H9 (cell line): Measurements from ENCODE around the gene ZNF521. TPM values are rescaled to one million over a fixed set of nuclear protein-coding genes. Genes with fewer than 3 reads are reported as not detected.

Experiments
- DNase-seq: peaks from one replicate; pipeline ENCODE4 v3.0.0-alpha.2; 2017
- H2AFZ ChIP-seq: one replicate; pipeline ENCODE4 v1.6.1; 2013; ENCODE audit warnings: mild to moderate bottlenecking, low read length, control low read depth, moderate library complexity
- H2AK5ac ChIP-seq: 2 replicates; pipeline ENCODE4 v1.6.1; 2013; ENCODE audit warnings: low read length, control low read depth, mixed read lengths; ENCODE audit not compliant: insufficient read length
- H2BK120ac ChIP-seq: one replicate; pipeline ENCODE4 v1.6.1; 2013; ENCODE audit warnings: low read depth, mild to moderate bottlenecking, low read length, control low read depth, inconsistent platforms; ENCODE audit not compliant: poor library complexity, severe bottlenecking
- H2BK12ac ChIP-seq: 2 replicates; pipeline ENCODE4 v1.6.1; 2013; ENCODE audit warnings: low read length, control low read depth, mixed read lengths, low read depth; ENCODE audit not compliant: insufficient read length
- H2BK15ac ChIP-seq: 2 replicates; pipeline ENCODE4 v1.6.1; 2013; ENCODE audit warnings: low read depth, low read length, control low read depth
- H2BK20ac ChIP-seq: one replicate; pipeline ENCODE4 v1.6.1; 2013; ENCODE audit warnings: low read depth, mild to moderate bottlenecking, low read length, control low read depth, inconsistent platforms; ENCODE audit not compliant: poor library complexity, severe bottlenecking
- H2BK5ac ChIP-seq: 2 replicates; pipeline ENCODE4 v1.6.1; 2013; ENCODE audit warnings: low read length, control low read depth, mixed read lengths; ENCODE audit not compliant: insufficient read length
- H3K14ac ChIP-seq: 2 replicates; pipeline ENCODE4 v1.6.1; 2013; ENCODE audit warnings: low read length, control low read depth; ENCODE audit not compliant: insufficient read depth
- H3K18ac ChIP-seq: 2 replicates; pipeline ENCODE4 v1.6.1; 2013; ENCODE audit warnings: low read depth, mild to moderate bottlenecking, mixed read lengths, low read length, control low read depth; ENCODE audit not compliant: insufficient read length
- H3K23ac ChIP-seq: 2 replicates; pipeline ENCODE4 v1.6.1; 2013; ENCODE audit warnings: low read length, control low read depth, mixed read lengths, low read depth; ENCODE audit not compliant: insufficient read length
- H3K23me2 ChIP-seq: 2 replicates; pipeline ENCODE4 v1.6.1; 2013; ENCODE audit warnings: low read depth, mild to moderate bottlenecking, mixed read lengths, low read length, control low read depth; ENCODE audit not compliant: insufficient read length, poor library complexity, severe bottlenecking
- H3K27ac ChIP-seq: 2 replicates; pipeline ENCODE4 v1.5.1; 2013; ENCODE audit warnings: low read length, control low read depth, mixed read lengths, low read depth; ENCODE audit not compliant: insufficient read length
- H3K27me3 ChIP-seq: 2 replicates; pipeline ENCODE4 v1.6.1; 2013; ENCODE audit warnings: low read length, control low read depth, inconsistent platforms; ENCODE audit not compliant: insufficient read depth
- H3K4ac ChIP-seq: 2 replicates; pipeline ENCODE4 v1.6.1; 2013; ENCODE audit warnings: low read depth, mild to moderate bottlenecking, control low read depth, inconsistent platforms, low read length, moderate library complexity
- H3K4me1 ChIP-seq: 2 replicates; pipeline ENCODE4 v1.6.1; 2013; ENCODE audit warnings: low read length, control low read depth, inconsistent platforms; ENCODE audit not compliant: insufficient read depth
- H3K4me2 ChIP-seq: 2 replicates; pipeline ENCODE4 v1.6.1; 2013; ENCODE audit warnings: low read length, control low read depth, mixed read lengths; ENCODE audit not compliant: insufficient read length, insufficient read depth
- H3K56ac ChIP-seq: 2 replicates; pipeline ENCODE4 v1.6.1; 2013; ENCODE audit warnings: low read depth, mild to moderate bottlenecking, mixed read lengths, low read length, control low read depth; ENCODE audit not compliant: insufficient read length
- H3K79me1 ChIP-seq: 2 replicates; pipeline ENCODE4 v1.6.1; 2013; ENCODE audit warnings: low read depth, mild to moderate bottlenecking, moderate library complexity, low read length, control low read depth, inconsistent platforms; ENCODE audit not compliant: insufficient read depth, poor library complexity, severe bottlenecking
- H3K79me2 ChIP-seq: 2 replicates; pipeline ENCODE4 v1.6.1; 2013; ENCODE audit warnings: low read length, control low read depth, inconsistent platforms; ENCODE audit not compliant: insufficient read depth
- H3K9ac ChIP-seq: 2 replicates; pipeline ENCODE4 v1.6.1; 2013; ENCODE audit warnings: low read length, control low read depth, mixed read lengths; ENCODE audit not compliant: insufficient read length; ENCODE audit errors: extremely low read depth
- H3K9me3 ChIP-seq: one replicate; pipeline ENCODE4 v1.6.1; 2013; ENCODE audit warnings: low read depth, low read length, inconsistent platforms; ENCODE audit not compliant: control insufficient read depth
- H3T11ph ChIP-seq: one replicate; pipeline ENCODE4 v1.6.1; 2013; ENCODE audit warnings: mild to moderate bottlenecking, low read length, control low read depth, inconsistent platforms
- H4K20me1 ChIP-seq: one replicate; pipeline ENCODE4 v1.6.1; 2013; ENCODE audit not compliant: control insufficient read depth, insufficient read length, insufficient read depth
- H4K5ac ChIP-seq: 2 replicates; pipeline ENCODE4 v1.6.1; 2013; ENCODE audit warnings: low read depth, mild to moderate bottlenecking, mixed read lengths, low read length, control low read depth; ENCODE audit not compliant: insufficient read length
- H4K8ac ChIP-seq: replicated peaks from 2 replicates; pipeline ENCODE4 v1.6.1; 2013; ENCODE audit warnings: low read length, control low read depth, mixed read lengths, low read depth; ENCODE audit not compliant: insufficient read length
- H4K91ac ChIP-seq: 2 replicates; pipeline ENCODE4 v1.6.1; 2013; ENCODE audit warnings: low read depth, mild to moderate bottlenecking, moderate library complexity, mixed read lengths, low read length, control low read depth; ENCODE audit not compliant: insufficient read length
- H3K27ac Mint-ChIP-seq, 3 experiments: 2 replicates in 2 of 3; 3 replicates in 1 of 3; pipeline ENCODE4 v1.8.0; 2020 to 2021; ENCODE audit warnings: mixed read lengths in 3 of 3, mild to moderate bottlenecking in 1 of 3, moderate library complexity in 1 of 3
- H3K27me3 Mint-ChIP-seq: 2 replicates; pipeline ENCODE4 v1.8.0; 2021; ENCODE audit warnings: low read depth, mild to moderate bottlenecking, moderate library complexity, mixed read lengths
- H3K36me3 Mint-ChIP-seq, 3 experiments: 2 replicates in 2 of 3; 3 replicates in 1 of 3; pipeline ENCODE4 v1.8.0; 2020 to 2021; ENCODE audit warnings: low read depth in 3 of 3, mixed read lengths in 3 of 3; ENCODE audit not compliant: insufficient read depth in 1 of 3
- H3K4me1 Mint-ChIP-seq, 2 experiments: 2 replicates each; pipeline ENCODE4 v1.8.0; 2020; ENCODE audit warnings: mixed read lengths in 2 of 2
- H3K4me3 Mint-ChIP-seq, 2 experiments: 2 replicates in 1 of 2; 3 replicates in 1 of 2; pipeline ENCODE4 v1.8.0; 2020 to 2021; ENCODE audit warnings: mild to moderate bottlenecking in 2 of 2, mixed read lengths in 2 of 2, moderate library complexity in 1 of 2
- H3K9me3 Mint-ChIP-seq, 2 experiments: 2 replicates in 1 of 2; 3 replicates in 1 of 2; pipeline ENCODE4 v1.8.0; 2020; ENCODE audit warnings: mild to moderate bottlenecking in 2 of 2, mixed read lengths in 2 of 2, moderate library complexity in 1 of 2
- CTCF ChIP-seq: fragments of 200-600 bp; sonication (generic); conservative IDR thresholded peaks from 3 replicates; pipeline ENCODE4 v1.8.0; 2021; ENCODE audit warnings: antibody characterized with exemption, mild to moderate bottlenecking
- WGBS: extraction: QIAGEN DNeasy Blood & Tissue Kit; methylation state at CpG from one replicate; pipeline ENCODE4 v1.1.7; 2013; ENCODE audit warnings: missing lambda C conversion rate, low lambda C conversion rate, mixed read lengths; ENCODE audit not compliant: insufficient read length; ENCODE audit errors: extremely low coverage; 5-methylcytosine and 5-hydroxymethylcytosine counted together
- total RNA-seq: library from RNA; stranded (reverse); gene quantifications from 2 replicates; pipeline ENCODE4 v1.2.1, GENCODE V29; 2021

The ZNF521 gene
- total RNA-seq, 1 experiment from 2014 or later, result 3.3 TPM

- no peak overlapping the region for H2BK20ac ChIP-seq
- no peak overlapping the region for H2AK5ac ChIP-seq
- H3K79me1 ChIP-seq, result no peaks in the 10 kb centered on the region
- H3K9ac ChIP-seq, result no peak overlapping the region
- H3T11ph ChIP-seq, result no peak overlapping the region
- H3K4me1 ChIP-seq, result no peaks in the 10 kb centered on the region
- no peak overlapping the region for H3K18ac ChIP-seq
- Mint-ChIP-seq H3K27me3 (no peaks in the 10 kb centered on the region), H3K9me3 (no peaks in the 10 kb centered on the region), H3K36me3 (no peaks in the 10 kb centered on the region), H3K4me3 (no peak overlapping the region), H3K27ac (no peak overlapping the region), H3K4me1 (peaks cover 9 to 23% of the 10 kb centered on the region in 2 experiments)
- H2BK5ac ChIP-seq, result no peak overlapping the region
- TF ChIP-seq CTCF, result no peak
- H3K79me2 ChIP-seq, result no peaks in the 10 kb centered on the region
- H3K27me3 ChIP-seq, result no peaks in the 10 kb centered on the region
- no peaks in the 10 kb centered on the region for H3K9me3 ChIP-seq
- no peaks in the 10 kb centered on the region for H3K23me2 ChIP-seq
- H2AFZ ChIP-seq, result no peak overlapping the region
- H3K14ac ChIP-seq, result no peak overlapping the region
- H2BK12ac ChIP-seq, result no peak overlapping the region
- H3K23ac ChIP-seq, result no peak overlapping the region
- no peak overlapping the region for H4K91ac ChIP-seq
- H4K8ac ChIP-seq, result no peak overlapping the region
- no peak overlapping the region for H3K4me2 ChIP-seq
- no peak for DNase-seq
- H3K56ac ChIP-seq, result no peak overlapping the region
- no peak overlapping the region for H2BK120ac ChIP-seq
- no peak overlapping the region for H2BK15ac ChIP-seq
- no peak overlapping the region for H3K27ac ChIP-seq
- H3K4ac ChIP-seq, result no peak overlapping the region
- H4K20me1 ChIP-seq, result no peaks in the 10 kb centered on the region
- no CpG with 5 or more reads among the region's 2 CpGs for WGBS
- H4K5ac ChIP-seq, result no peak overlapping the region
These were observed 170.0 kb downstream of the ZNF521 start for GRCh38 chr18:25181993-25182392.
